Keratinocyte (primary cell): Measurements from ENCODE around the gene SPX. TPM values are rescaled to one million over a fixed set of nuclear protein-coding genes. Genes with fewer than 3 reads are reported as not detected.

Experiments used
- DNase-seq: peaks from one replicate; pipeline ENCODE4 v3.0.0-alpha.2; 2011; ENCODE audit warnings: low read depth, missing footprints, low spot score
- FAIRE-seq: peaks from 2 replicates; lab custom pipeline; 2011; peaks lifted over from hg19 to GRCh38; lab: Jason Lieb, UNC
- H2AFZ ChIP-seq: 2 replicates; pipeline ENCODE4 v1.6.0; 2012; ENCODE audit warnings: low read length, control low read depth, inconsistent platforms; ENCODE audit not compliant: control insufficient read depth
- H3K27ac ChIP-seq: 2 replicates; pipeline ENCODE4 v1.5.1; 2011; ENCODE audit warnings: low read length; ENCODE audit not compliant: control insufficient read depth, insufficient read depth
- H3K27me3 ChIP-seq: 3 replicates; pipeline ENCODE4 v1.6.0; 2011; ENCODE audit warnings: low read length; ENCODE audit not compliant: control insufficient read depth, insufficient read depth; ENCODE audit errors: extremely low read depth
- H3K36me3 ChIP-seq, 2 experiments: 2 replicates in 1 of 2; 3 replicates in 1 of 2; pipeline ENCODE4 v1.5.1; 2011; ENCODE audit warnings: low read length in 2 of 2, mild to moderate bottlenecking in 1 of 2; ENCODE audit not compliant: control insufficient read depth in 2 of 2, insufficient read depth in 2 of 2; ENCODE audit errors: extremely low read depth in 1 of 2
- H3K4me1 ChIP-seq: 3 replicates; pipeline ENCODE4 v1.5.1; 2011; ENCODE audit warnings: low read length; ENCODE audit not compliant: control insufficient read depth, insufficient read depth; ENCODE audit errors: extremely low read depth
- H3K4me2 ChIP-seq: 3 replicates; pipeline ENCODE4 v1.6.0; 2011; ENCODE audit warnings: low read depth, low read length; ENCODE audit not compliant: control insufficient read depth, insufficient read depth; ENCODE audit errors: extremely low read depth
- H3K4me3 ChIP-seq, 3 experiments: fragments of 200-600 bp in 1 of 3; sonication (generic) in 1 of 3; 2 replicates in 2 of 3; 3 replicates in 1 of 3; pipeline ENCODE4 v1.5.1; 2011 to 2016; ENCODE audit warnings: low read length in 3 of 3, mild to moderate bottlenecking in 3 of 3, control low read depth in 2 of 3, inconsistent platforms in 1 of 3, low read depth in 1 of 3, mixed read lengths in 1 of 3, mixed run types in 1 of 3, moderate library complexity in 1 of 3; ENCODE audit not compliant: control insufficient read depth in 2 of 3, insufficient read depth in 2 of 3; ENCODE audit errors: extremely low read depth in 1 of 3
- H3K79me2 ChIP-seq: 2 replicates; pipeline ENCODE4 v1.6.0; 2012; ENCODE audit warnings: low read length; ENCODE audit not compliant: control insufficient read depth, insufficient read depth
- H3K9ac ChIP-seq: 3 replicates; pipeline ENCODE4 v1.6.0; 2011; ENCODE audit warnings: low read length; ENCODE audit not compliant: control insufficient read depth, insufficient read depth; ENCODE audit errors: extremely low read depth
- H3K9me1 ChIP-seq: 3 replicates; pipeline ENCODE4 v1.6.0; 2011; ENCODE audit warnings: low read length; ENCODE audit not compliant: control insufficient read depth, insufficient read depth; ENCODE audit errors: extremely low read depth
- H3K9me3 ChIP-seq: 2 replicates; pipeline ENCODE4 v1.5.1; 2012; ENCODE audit warnings: low read depth, low read length; ENCODE audit not compliant: control insufficient read depth
- H4K20me1 ChIP-seq: 3 replicates; pipeline ENCODE4 v1.6.0; 2011; ENCODE audit warnings: low read length; ENCODE audit not compliant: control insufficient read depth, insufficient read depth; ENCODE audit errors: extremely low read depth
- EZH2 ChIP-seq: IDR thresholded peaks from one replicate; pipeline ENCODE4 v1.6.1; 2012; ENCODE audit warnings: inconsistent platforms, mild to moderate bottlenecking, low read length, moderate library complexity
- dilution Hi-C: fragments of 300-500 bp; cut with MboI; formaldehyde crosslinking; loops from one replicate; pipeline ENCODE4 v1.7.0; 2020; ENCODE audit warnings: low sequenced_read_pairs; ENCODE audit not compliant: extremely low pct_ligation_motif_present
- polyA plus RNA-seq, 5 experiments: library from polyadenylated mRNA; depleted of rRNA in 3 of 5; stranded (reverse) in 3 of 5; stranded (forward) in 1 of 5; unstranded in 1 of 5; fragments of >200 nt; gene quantifications; 1 replicate in 1 of 5; 2 replicates in 3 of 5; 3 replicates in 1 of 5; pipeline versions ENCODE4 v1.2.1 to v1.2.3, GENCODE V29; 2011 to 2012; ENCODE audit warnings: missing spikeins in 2 of 5, low read depth in 1 of 5, low replicate concordance in 1 of 5
- TF ChIP-seq, protein P1 (sequence below), 3 experiments: IDR thresholded peaks in 1 of 3; conservative IDR thresholded peaks in 1 of 3; optimal IDR thresholded peaks in 1 of 3; 2 replicates in 2 of 3; 3 replicates in 1 of 3; pipeline versions ENCODE3 to v1.5.1; 2011; ENCODE audit warnings: low read length in 3 of 3, mild to moderate bottlenecking in 3 of 3, moderate library complexity in 2 of 3, control low read depth in 1 of 3, inconsistent platforms in 1 of 3; ENCODE audit not compliant: insufficient read depth in 2 of 3; ENCODE audit errors: extremely low read depth in 1 of 3

SPX gene
- polyA plus RNA-seq, 1 donor (not counting 4 experiments of a cell fraction or from before 2014, with no cell fraction given) = 0.12 TPM

DNA sequence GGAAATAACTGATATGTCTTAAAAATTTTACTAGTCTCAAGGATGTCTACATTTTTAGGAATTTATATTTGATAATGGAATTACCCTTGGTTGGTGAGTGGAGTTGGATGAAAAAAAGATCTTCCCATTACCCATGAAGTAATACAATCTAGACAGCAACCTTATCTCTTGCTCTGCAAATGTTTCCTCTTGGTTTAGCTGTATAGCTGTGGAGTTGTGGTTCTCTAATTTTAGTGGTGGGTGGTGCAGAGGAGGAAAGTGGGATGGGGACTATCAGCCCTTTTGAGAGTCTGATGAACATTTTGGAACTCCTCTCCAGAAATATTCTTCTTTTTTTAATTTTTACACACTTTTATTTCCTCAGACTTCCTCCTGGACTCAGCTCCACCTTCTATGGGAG is 17.1 kb downstream of the SPX start:
- no peaks in the 10 kb centered on the region for H3K4me1 ChIP-seq
- H3K4me2 ChIP-seq = no peak overlapping the region
- no peak overlapping the region for H3K27ac ChIP-seq
- H3K79me2 ChIP-seq = no peaks in the 10 kb centered on the region
- H2AFZ ChIP-seq = no peak overlapping the region
- no peaks in the 10 kb centered on the region for H4K20me1 ChIP-seq
- H3K27me3 ChIP-seq = no peaks in the 10 kb centered on the region
- no peak for DNase-seq
- dilution Hi-C loops = no loop called here
- no peak for TF ChIP-seq EZH2
- TF ChIP-seq, protein P1, sequence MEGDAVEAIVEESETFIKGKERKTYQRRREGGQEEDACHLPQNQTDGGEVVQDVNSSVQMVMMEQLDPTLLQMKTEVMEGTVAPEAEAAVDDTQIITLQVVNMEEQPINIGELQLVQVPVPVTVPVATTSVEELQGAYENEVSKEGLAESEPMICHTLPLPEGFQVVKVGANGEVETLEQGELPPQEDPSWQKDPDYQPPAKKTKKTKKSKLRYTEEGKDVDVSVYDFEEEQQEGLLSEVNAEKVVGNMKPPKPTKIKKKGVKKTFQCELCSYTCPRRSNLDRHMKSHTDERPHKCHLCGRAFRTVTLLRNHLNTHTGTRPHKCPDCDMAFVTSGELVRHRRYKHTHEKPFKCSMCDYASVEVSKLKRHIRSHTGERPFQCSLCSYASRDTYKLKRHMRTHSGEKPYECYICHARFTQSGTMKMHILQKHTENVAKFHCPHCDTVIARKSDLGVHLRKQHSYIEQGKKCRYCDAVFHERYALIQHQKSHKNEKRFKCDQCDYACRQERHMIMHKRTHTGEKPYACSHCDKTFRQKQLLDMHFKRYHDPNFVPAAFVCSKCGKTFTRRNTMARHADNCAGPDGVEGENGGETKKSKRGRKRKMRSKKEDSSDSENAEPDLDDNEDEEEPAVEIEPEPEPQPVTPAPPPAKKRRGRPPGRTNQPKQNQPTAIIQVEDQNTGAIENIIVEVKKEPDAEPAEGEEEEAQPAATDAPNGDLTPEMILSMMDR (optimal IDR thresholded peaks at IDR 0.05 in 1 of 3, IDR thresholded peaks at IDR 0.05 in 1 of 3, conservative IDR thresholded peaks at IDR 0.05 in 1 of 3; ENCODE audit: extremely low read depth in 1 of 3, insufficient read depth in 2 of 3, low read length in 3 of 3) = no peak
- no peak for FAIRE-seq
- no peak overlapping the region for H3K9ac ChIP-seq
- H3K9me3 ChIP-seq = no peaks in the 10 kb centered on the region
- no peaks in the 10 kb centered on the region for H3K9me1 ChIP-seq
- no peaks in the 10 kb centered on the region for H3K36me3 ChIP-seq
- H3K4me3 ChIP-seq = no peak overlapping the region

DNA sequence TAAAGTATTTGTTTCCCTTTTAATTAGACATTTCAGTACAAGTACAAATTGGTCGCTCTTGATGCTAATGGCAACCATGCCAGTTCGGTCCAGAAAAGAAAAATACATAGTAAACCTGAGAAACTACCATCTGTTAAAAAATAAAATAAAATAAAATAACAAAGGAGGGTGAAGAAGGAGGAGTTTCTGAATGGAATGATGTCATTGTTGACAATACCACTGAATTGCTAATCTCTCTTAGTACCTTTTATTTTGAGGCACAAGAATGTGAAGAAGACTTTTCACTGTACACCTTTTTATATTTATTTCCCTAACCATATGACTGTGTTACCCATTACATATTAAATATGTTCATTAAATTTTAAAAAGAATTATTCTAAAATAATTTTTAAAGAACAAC is 19.5 kb downstream of the SPX start:
- no peak overlapping the region for H2AFZ ChIP-seq
- H3K4me2 ChIP-seq = no peak overlapping the region
- no peak overlapping the region for H3K27ac ChIP-seq
- no peak overlapping the region for H3K9ac ChIP-seq
- H3K9me3 ChIP-seq = no peaks in the 10 kb centered on the region
- DNase-seq = no peak
- H3K79me2 ChIP-seq = no peaks in the 10 kb centered on the region
- H4K20me1 ChIP-seq = no peaks in the 10 kb centered on the region
- dilution Hi-C loops = no loop called here
- TF ChIP-seq EZH2 = no peak
- TF ChIP-seq, protein P1 (optimal IDR thresholded peaks at IDR 0.05 in 1 of 3, IDR thresholded peaks at IDR 0.05 in 1 of 3, conservative IDR thresholded peaks at IDR 0.05 in 1 of 3; ENCODE audit: extremely low read depth in 1 of 3, insufficient read depth in 2 of 3, low read length in 3 of 3) = no peak
- no peaks in the 10 kb centered on the region for H3K4me1 ChIP-seq
- no peak overlapping the region for H3K4me3 ChIP-seq
- H3K36me3 ChIP-seq = no peaks in the 10 kb centered on the region
- H3K9me1 ChIP-seq = no peaks in the 10 kb centered on the region
- FAIRE-seq = no peak
- H3K27me3 ChIP-seq = no peaks in the 10 kb centered on the region
